Measurements from ENCODE around the gene CRIM1. TPM values are rescaled to one million over a fixed set of nuclear protein-coding genes. Genes with fewer than 3 reads are reported as not detected.

Gene CRIM1
- total RNA-seq, 1 experiment from 2014 or later = 27.6 TPM

DNA sequence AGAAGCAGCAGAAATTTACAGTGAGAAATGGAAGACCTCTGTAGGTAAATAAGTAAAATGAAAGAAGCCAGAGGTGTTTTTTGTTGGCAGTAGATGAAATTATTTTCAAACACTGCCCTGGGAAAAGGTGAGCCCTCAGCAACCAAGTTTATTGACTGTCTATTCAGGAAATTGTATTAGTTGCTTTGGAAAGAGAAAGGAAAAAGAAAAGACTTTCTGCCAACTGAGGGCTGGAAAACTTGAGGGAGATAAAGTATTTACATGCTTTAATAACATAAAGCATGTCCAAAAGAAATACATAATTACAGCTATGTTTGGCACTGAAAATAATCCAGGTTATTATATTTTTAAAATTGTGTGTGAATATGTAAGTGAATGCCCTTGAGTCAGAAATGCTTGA is 14.7 kb downstream of the CRIM1 start:
- Histone ChIP-seq H4K8ac (replicated peaks; ENCODE audit: insufficient read length, low read depth, low read length) (no peak overlapping the region), H3K79me2 (ENCODE audit: insufficient read depth, low read length) (peaks cover 62% of the 10 kb centered on the region), H2BK120ac (ENCODE audit: low read depth, low read length, poor library complexity, severe bottlenecking) (no peak overlapping the region), H3K14ac (ENCODE audit: insufficient read depth, low read length) (no peak overlapping the region), H3K4me1 (ENCODE audit: insufficient read depth, low read length) (peaks cover 46% of the 10 kb centered on the region), H2BK12ac (ENCODE audit: insufficient read length, low read depth, low read length) (no peak overlapping the region), H2AFZ (ENCODE audit: low read length) (no peak overlapping the region), H3K4ac (ENCODE audit: low read depth, low read length) (no peak overlapping the region), H4K5ac (ENCODE audit: insufficient read length, low read depth, low read length) (no peak overlapping the region), H3K27me3 (ENCODE audit: insufficient read depth, low read length) (no peaks in the 10 kb centered on the region), H2BK15ac (ENCODE audit: low read depth, low read length) (no peak overlapping the region), H2AK5ac (ENCODE audit: insufficient read length, low read length) (no peak overlapping the region), H3T11ph (ENCODE audit: low read length) (no peak overlapping the region), H2BK20ac (ENCODE audit: low read depth, low read length, poor library complexity, severe bottlenecking) (no peak overlapping the region), H3K23ac (ENCODE audit: insufficient read length, low read depth, low read length) (no peak overlapping the region), H3K4me2 (ENCODE audit: insufficient read depth, insufficient read length, low read length) (no peak overlapping the region), H3K27ac (ENCODE audit: insufficient read length, low read depth, low read length) (no peak overlapping the region), H3K18ac (ENCODE audit: insufficient read length, low read depth, low read length) (no peak overlapping the region), H3K9ac (ENCODE audit: extremely low read depth, insufficient read length, low read length) (no peak overlapping the region), H4K20me1 (ENCODE audit: control insufficient read depth, insufficient read depth, insufficient read length) (no peaks in the 10 kb centered on the region), H3K79me1 (ENCODE audit: insufficient read depth, low read depth, low read length, poor library complexity, severe bottlenecking) (peaks cover 3% of the 10 kb centered on the region), H3K9me3 (ENCODE audit: control insufficient read depth, low read depth, low read length) (no peaks in the 10 kb centered on the region), H3K56ac (ENCODE audit: insufficient read length, low read depth, low read length) (no peak overlapping the region), H4K91ac (ENCODE audit: insufficient read length, low read depth, low read length) (no peak overlapping the region), H2BK5ac (ENCODE audit: insufficient read length, low read length) (no peak overlapping the region), H3K23me2 (ENCODE audit: insufficient read length, low read depth, low read length, poor library complexity, severe bottlenecking) (no peaks in the 10 kb centered on the region)
- no peak for DNase-seq
- TF ChIP-seq, protein P1, sequence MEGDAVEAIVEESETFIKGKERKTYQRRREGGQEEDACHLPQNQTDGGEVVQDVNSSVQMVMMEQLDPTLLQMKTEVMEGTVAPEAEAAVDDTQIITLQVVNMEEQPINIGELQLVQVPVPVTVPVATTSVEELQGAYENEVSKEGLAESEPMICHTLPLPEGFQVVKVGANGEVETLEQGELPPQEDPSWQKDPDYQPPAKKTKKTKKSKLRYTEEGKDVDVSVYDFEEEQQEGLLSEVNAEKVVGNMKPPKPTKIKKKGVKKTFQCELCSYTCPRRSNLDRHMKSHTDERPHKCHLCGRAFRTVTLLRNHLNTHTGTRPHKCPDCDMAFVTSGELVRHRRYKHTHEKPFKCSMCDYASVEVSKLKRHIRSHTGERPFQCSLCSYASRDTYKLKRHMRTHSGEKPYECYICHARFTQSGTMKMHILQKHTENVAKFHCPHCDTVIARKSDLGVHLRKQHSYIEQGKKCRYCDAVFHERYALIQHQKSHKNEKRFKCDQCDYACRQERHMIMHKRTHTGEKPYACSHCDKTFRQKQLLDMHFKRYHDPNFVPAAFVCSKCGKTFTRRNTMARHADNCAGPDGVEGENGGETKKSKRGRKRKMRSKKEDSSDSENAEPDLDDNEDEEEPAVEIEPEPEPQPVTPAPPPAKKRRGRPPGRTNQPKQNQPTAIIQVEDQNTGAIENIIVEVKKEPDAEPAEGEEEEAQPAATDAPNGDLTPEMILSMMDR (conservative IDR thresholded peaks at IDR 0.05) = no peak
- H3K4me1 Mint-ChIP-seq = peaks cover 91 to 94% of the 10 kb centered on the region in 2 experiments
- H3K27ac Mint-ChIP-seq = peak overlapping the region in 2 of 3 experiments; percentile 4 to 13; a peak in 3 of 7 replicates
- H3K9me3 Mint-ChIP-seq = no peaks in the 10 kb centered on the region
- H3K36me3 Mint-ChIP-seq (ENCODE audit: insufficient read depth in 1 of 3, low read depth in 3 of 3) = no peaks in the 10 kb centered on the region
- H3K27me3 Mint-ChIP-seq (ENCODE audit: low read depth) = no peaks in the 10 kb centered on the region
- H3K4me3 Mint-ChIP-seq = peak overlapping the region in 1 of 2 experiments; percentile 16; a peak in 1 of 5 replicates
